RWPE1 (cell line): Measurements from ENCODE around the gene P2RX6.

Experiments used
- CTCF ChIA-PET: fragments of 350-600 bp; sonication (Branson Sonifier 250); formaldehyde crosslinking; extraction: SDS; loops from one replicate; lab custom pipeline; 2021; lab: Yijun Ruan, JAX
- POLR2A ChIA-PET: fragments of 400-600 bp; formaldehyde crosslinking; extraction: SDS; loops from one replicate; lab custom pipeline; 2020; ENCODE audit warnings: antibody characterized with exemption; ENCODE audit not compliant: low non-redundant PET; lab: Yijun Ruan, JAX
- DNase-seq: peaks from one replicate; pipeline ENCODE4 v3.0.0; 2012; ENCODE audit warnings: low spot score
- H3K27ac ChIP-seq: fragments of 450-650 bp; 2 replicates; pipeline ENCODE4 v1.5.1; 2017
- CTCF ChIP-seq: fragments of 450-650 bp; conservative IDR thresholded peaks from 2 replicates; pipeline ENCODE4 v1.5.1; 2017; ENCODE audit warnings: low read depth, mild to moderate bottlenecking

P2RX6 gene

GRCh38 chr22:20975541-20976290, 39.2 kb upstream of the P2RX6 start:
- POLR2A ChIA-PET: no interaction called here
- no peak overlapping the region for H3K27ac ChIP-seq
- DNase-seq: no peak
- CTCF ChIA-PET: interaction anchor here (0.6 to 1.0 kb wide), 2 partner anchors 36 to 90 kb away, joined by 3 to 5 read pairs; no protein-coding TSS in a partner anchor
- no peak for TF ChIP-seq CTCF

- ChIA-PET CTCF (interaction anchor here (0.6 to 0.8 kb wide), 2 partner anchors 36 to 42 kb away, joined by 3 to 5 read pairs; no protein-coding TSS in a partner anchor), POLR2A (no interaction called here)
Observed at GRCh38 chr22:20976291-20976877, 38.6 kb upstream of the P2RX6 start.

DNA sequence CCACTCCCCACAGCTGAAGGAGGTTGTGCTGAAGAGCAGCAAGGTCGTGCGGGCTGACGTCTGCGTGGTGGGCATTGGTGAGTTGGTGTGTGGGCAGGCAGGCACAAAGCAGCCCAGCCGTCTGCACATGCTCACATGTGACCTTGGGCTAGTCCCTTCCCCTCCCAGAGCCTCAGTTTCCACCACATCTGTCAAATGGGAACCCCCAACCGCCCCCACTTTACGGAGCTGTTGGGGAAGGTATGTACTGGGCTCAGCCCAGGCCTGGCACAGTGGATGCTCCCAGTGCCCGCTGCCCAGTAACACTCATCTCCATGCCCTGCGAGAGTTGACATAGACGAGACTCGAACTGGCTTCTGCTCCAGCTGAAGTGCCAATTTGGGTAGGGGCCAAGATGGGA, 37.9 kb upstream of the P2RX6 start:
- ChIA-PET POLR2A (no interaction called here), CTCF (interaction anchor here (0.8 kb wide), 1 partner anchor 43 kb away, joined by 3 read pairs; no protein-coding TSS in a partner anchor)
- no peak for TF ChIP-seq CTCF
- H3K27ac ChIP-seq: no peak overlapping the region
- no peak for DNase-seq

More at GRCh38 chr22:20976291-20976877, 38.6 kb upstream of the P2RX6 start:
- no peak for TF ChIP-seq CTCF
- no peak for DNase-seq
- no peak overlapping the region for H3K27ac ChIP-seq

DNA sequence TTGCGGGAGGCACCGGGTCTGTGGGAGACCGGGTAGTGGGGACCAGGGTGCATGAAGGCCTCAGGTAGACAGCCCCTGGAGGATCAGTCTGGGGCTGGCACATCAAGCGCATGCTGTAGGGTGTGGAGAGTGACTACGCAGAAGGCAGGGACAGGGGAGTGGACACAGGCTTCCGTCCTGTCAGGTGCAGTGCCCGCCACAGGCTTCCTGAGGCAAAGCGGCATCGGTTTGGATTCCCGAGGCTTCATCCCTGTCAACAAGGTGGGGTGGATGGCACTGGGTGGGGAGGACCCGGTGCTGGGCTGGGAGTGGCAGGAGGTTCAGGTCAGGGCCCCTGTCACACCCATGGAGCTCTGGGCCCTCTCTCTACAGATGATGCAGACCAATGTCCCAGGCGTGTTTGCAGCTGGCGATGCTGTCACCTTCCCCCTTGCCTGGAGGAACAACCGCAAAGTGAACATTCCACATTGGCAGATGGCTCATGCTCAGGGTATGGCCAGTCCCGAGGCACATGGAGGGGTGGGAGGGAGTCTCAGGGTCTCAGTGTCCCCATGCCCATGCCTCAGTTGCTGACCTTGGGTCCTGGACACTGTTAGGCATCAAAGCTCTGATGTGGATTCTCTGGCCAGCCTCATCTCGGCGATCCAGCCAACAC, 37.3 kb upstream of the P2RX6 start:
- DNase-seq: no peak
- CTCF ChIA-PET: no interaction called here
- no peak overlapping the region for H3K27ac ChIP-seq
- POLR2A ChIA-PET: no interaction called here
- TF ChIP-seq CTCF: no peak

GRCh38 chr22:20978419-20978818, 36.5 kb upstream of the P2RX6 start:
- no peak for DNase-seq
- CTCF ChIA-PET: no interaction called here
- POLR2A ChIA-PET: no interaction called here
- no peak overlapping the region for H3K27ac ChIP-seq
- TF ChIP-seq CTCF: no peak

DNA sequence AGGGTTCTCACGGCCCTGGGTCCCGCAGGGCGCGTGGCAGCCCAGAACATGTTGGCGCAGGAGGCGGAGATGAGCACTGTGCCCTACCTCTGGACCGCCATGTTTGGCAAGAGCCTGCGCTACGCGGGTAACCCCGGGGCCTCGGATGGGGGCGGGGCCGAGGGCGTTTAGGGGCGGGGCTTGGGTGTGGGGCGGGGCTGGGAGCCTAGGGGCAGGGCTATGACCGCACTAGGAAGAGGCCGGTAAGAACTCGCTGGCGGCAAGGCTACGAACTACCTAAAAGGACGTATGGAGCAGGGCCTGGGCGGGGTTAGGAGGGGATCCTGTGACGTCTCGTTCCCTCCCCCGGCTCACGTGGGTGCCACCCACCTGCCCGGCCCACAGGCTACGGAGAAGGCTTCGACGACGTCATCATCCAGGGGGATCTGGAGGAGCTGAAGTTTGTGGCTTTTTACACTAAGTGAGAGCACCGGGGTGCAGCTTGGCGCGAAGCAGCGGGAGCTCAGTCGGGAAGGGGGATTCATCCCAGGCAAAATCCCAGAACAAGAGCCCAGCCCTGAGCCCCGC, 35.6 kb upstream of the P2RX6 start:
- ChIA-PET POLR2A (no interaction called here), CTCF (interaction anchor here (0.5 kb wide), 1 partner anchor 45 kb away, joined by 3 read pairs; no protein-coding TSS in a partner anchor)
- TF ChIP-seq CTCF: no peak
- H3K27ac ChIP-seq: peak overlapping the region; percentile 85; the same call in 1 of the 2 replicates
- no peak for DNase-seq
